Progenitor cell of endocrine pancreas (in vitro differentiated cells): ENCODE measurements around the gene CLSTN2. TPM values are rescaled to one million over a fixed set of nuclear protein-coding genes. Genes with fewer than 3 reads are reported as not detected.

Source experiments
- DNase-seq: peaks from one replicate; pipeline ENCODE4 v3.0.0; 2021; ENCODE audit warnings: low spot score; ENCODE audit not compliant: unreplicated experiment
- H3K27ac Mint-ChIP-seq: 2 replicates; pipeline ENCODE4 v1.8.0; 2021; ENCODE audit warnings: mild to moderate bottlenecking, moderate library complexity, mixed read lengths
- H3K27me3 Mint-ChIP-seq: 2 replicates; pipeline ENCODE4 v1.8.0; 2021; ENCODE audit warnings: mixed read lengths
- H3K36me3 Mint-ChIP-seq: 2 replicates; pipeline ENCODE4 v1.8.0; 2022; ENCODE audit warnings: mixed read lengths; ENCODE audit not compliant: insufficient read depth
- H3K4me1 Mint-ChIP-seq: 2 replicates; pipeline ENCODE4 v1.8.0; 2021; ENCODE audit warnings: low read depth, mixed read lengths
- H3K4me3 Mint-ChIP-seq: 2 replicates; pipeline ENCODE4 v1.8.0; 2021; ENCODE audit warnings: low read depth, mild to moderate bottlenecking, moderate library complexity, mixed read lengths
- H3K9me3 Mint-ChIP-seq: 2 replicates; pipeline ENCODE4 v1.8.0; 2021; ENCODE audit warnings: low read depth, mixed read lengths
- CTCF ChIP-seq: fragments of 200-600 bp; sonication (generic); IDR thresholded peaks from one replicate; pipeline ENCODE4 v1.5.0; 2021; ENCODE audit warnings: antibody characterized with exemption, mild to moderate bottlenecking; ENCODE audit not compliant: unreplicated experiment
- total RNA-seq: library from RNA; stranded (reverse); gene quantifications from 2 replicates; pipeline ENCODE4 v1.2.1, GENCODE V29; 2021

Gene CLSTN2
- total RNA-seq, 1 donor from 2014 or later, result 2.8 TPM

- H3K4me3 Mint-ChIP-seq, result no peak overlapping the region
- H3K27me3 Mint-ChIP-seq, result no peaks in the 10 kb centered on the region
- no peak for TF ChIP-seq CTCF
- no peaks in the 10 kb centered on the region for H3K36me3 Mint-ChIP-seq
- no peaks in the 10 kb centered on the region for H3K9me3 Mint-ChIP-seq
- peaks cover 1% of the 10 kb centered on the region for H3K4me1 Mint-ChIP-seq
- no peak for DNase-seq
- no peak overlapping the region for H3K27ac Mint-ChIP-seq
Observed at GRCh38 chr3:140268103-140268502, 333.1 kb downstream of the CLSTN2 start.

GRCh38 chr3:140268610-140269009 is 333.6 kb downstream of the CLSTN2 start:
- Mint-ChIP-seq H3K27me3 (no peaks in the 10 kb centered on the region), H3K9me3 (no peaks in the 10 kb centered on the region), H3K27ac (no peak overlapping the region), H3K4me3 (no peak overlapping the region), H3K4me1 (peaks cover 1% of the 10 kb centered on the region), H3K36me3 (no peaks in the 10 kb centered on the region)
- no peak for DNase-seq
- TF ChIP-seq CTCF, result no peak

- no peaks in the 10 kb centered on the region for H3K36me3 Mint-ChIP-seq
- H3K27ac Mint-ChIP-seq, result no peak overlapping the region
- H3K27me3 Mint-ChIP-seq, result peaks cover 5% of the 10 kb centered on the region
- no peak for DNase-seq
- no peak for TF ChIP-seq CTCF
- H3K9me3 Mint-ChIP-seq, result no peaks in the 10 kb centered on the region
- peaks cover 1% of the 10 kb centered on the region for H3K4me1 Mint-ChIP-seq
- no peak overlapping the region for H3K4me3 Mint-ChIP-seq
Observed at GRCh38 chr3:140270329-140270728, 335.3 kb downstream of the CLSTN2 start.

- Mint-ChIP-seq H3K4me1 (peaks cover 1% of the 10 kb centered on the region), H3K9me3 (no peaks in the 10 kb centered on the region), H3K27ac (no peak overlapping the region), H3K27me3 (peaks cover 5% of the 10 kb centered on the region), H3K4me3 (no peak overlapping the region), H3K36me3 (no peaks in the 10 kb centered on the region)
- no peak for TF ChIP-seq CTCF
- no peak for DNase-seq
Observed at GRCh38 chr3:140273542-140274195, 338.7 kb downstream of the CLSTN2 start.

- no peaks in the 10 kb centered on the region for H3K9me3 Mint-ChIP-seq
- no peaks in the 10 kb centered on the region for H3K36me3 Mint-ChIP-seq
- H3K4me3 Mint-ChIP-seq, result no peak overlapping the region
- no peak overlapping the region for H3K27ac Mint-ChIP-seq
- H3K27me3 Mint-ChIP-seq, result peaks cover 5% of the 10 kb centered on the region
- TF ChIP-seq CTCF, result no peak
- DNase-seq, result no peak
- H3K4me1 Mint-ChIP-seq, result no peaks in the 10 kb centered on the region
Observed at GRCh38 chr3:140274429-140274828, 339.4 kb downstream of the CLSTN2 start.
